Activated T-helper 1 cell treated with anti-CD3 and anti-CD28 coated beads, Interleukin-2, amount 50 U/mL, for 16 hours (primary cell): ENCODE data around the gene FAU.

Source experiments
- DNase-seq, 2 donors: peaks; one replicate each; pipeline ENCODE4 v3.0.0-alpha.2; 2020; ENCODE audit warnings: low read depth in 1 of 2, low spot score in 1 of 2

FAU gene

GRCh38 chr11:65083134-65083833 is 38.6 kb downstream of the FAU start:
- DNase-seq, result no peak

GRCh38 chr11:65078786-65079342 is 43.1 kb downstream of the FAU start:
- no peak for DNase-seq

- DNase-seq, result peak; percentile 44 to 63
These were observed 43.8 kb downstream of the FAU start for GRCh38 chr11:65078151-65078550.

- DNase-seq, result no peak
These were observed 44.5 kb downstream of the FAU start for GRCh38 chr11:65077451-65077850.

- DNase-seq, result no peak
These were observed 49.3 kb downstream of the FAU start for GRCh38 chr11:65072631-65072966.

- DNase-seq, result no peak
These were observed 49.9 kb downstream of the FAU start for GRCh38 chr11:65071907-65072630.
